GDM1 (cell line): ENCODE measurements around the gene OTULIN.

Experiments
- DNase-seq: peaks from one replicate; lab custom pipeline; 2025; lab: John Stamatoyannopoulos, UW

OTULIN gene

GRCh38 chr5:14696851-14697250, 32.3 kb downstream of the OTULIN start:
- DNase-seq = no peak

- no peak for DNase-seq
Observed at GRCh38 chr5:14698495-14698894, 34.0 kb downstream of the OTULIN start.

GRCh38 chr5:14699159-14699558, 34.6 kb downstream of the OTULIN start:
- DNase-seq = no peak

- DNase-seq = no peak
Observed at GRCh38 chr5:14699807-14700400, 35.4 kb downstream of the OTULIN start.

GRCh38 chr5:14700478-14701436, 36.2 kb downstream of the OTULIN start:
- no peak for DNase-seq

- DNase-seq = no peak
Observed at GRCh38 chr5:14701556-14701955, 37.0 kb downstream of the OTULIN start.

- no peak for DNase-seq
Observed at GRCh38 chr5:14702238-14702839, 37.8 kb downstream of the OTULIN start.

- no peak for DNase-seq
Observed at GRCh38 chr5:14705556-14705955, 41.0 kb downstream of the OTULIN start.

- DNase-seq = no peak
Observed at GRCh38 chr5:14706615-14707021, 42.1 kb downstream of the OTULIN start.

- no peak for DNase-seq
Observed at GRCh38 chr5:14707811-14708390, 43.4 kb downstream of the OTULIN start.

- DNase-seq = no peak
Observed at GRCh38 chr5:14708551-14708950, 44.0 kb downstream of the OTULIN start.

- no peak for DNase-seq
Observed at GRCh38 chr5:14710313-14710994, 45.9 kb downstream of the OTULIN start.

- DNase-seq = no peak
Observed at GRCh38 chr5:14712131-14712530, 47.6 kb downstream of the OTULIN start.

GRCh38 chr5:14712666-14713065, 48.1 kb downstream of the OTULIN start:
- DNase-seq = no peak

- no peak for DNase-seq
Observed at GRCh38 chr5:14713476-14714390, 49.2 kb downstream of the OTULIN start.

GRCh38 chr5:14714706-14715105, 50.2 kb downstream of the OTULIN start:
- DNase-seq = no peak

- no peak for DNase-seq
Observed at GRCh38 chr5:14715481-14715880, 51.0 kb downstream of the OTULIN start.

GRCh38 chr5:14716755-14717752, 52.5 kb downstream of the OTULIN start:
- no peak for DNase-seq

- no peak for DNase-seq
Observed at GRCh38 chr5:14718778-14719177, 54.3 kb downstream of the OTULIN start.
